Prostate gland (tissue), 2 donors: Measurements from ENCODE around the gene NKD2.
"Not testable (repeated sequence)": the region's sequence is repeated elsewhere in the genome, so short reads cannot be mapped to it uniquely, and the experiment has no call there.

ENCODE experiments used
- POLR2A ChIP-seq: fragments of 450-650 bp; IDR thresholded peaks from one replicate; pipeline ENCODE4 v1.6.1; 2016; ENCODE audit warnings: antibody characterized with exemption, mild to moderate bottlenecking
- POLR2AphosphoS5 ChIP-seq: sonication (generic); formaldehyde crosslinking; IDR thresholded peaks from one replicate; pipeline ENCODE4 v1.6.1; 2017; ENCODE audit warnings: antibody characterized with exemption
- TF ChIP-seq, protein P1 (sequence below), 4 experiments: fragments of 200-600 bp in 2 of 4; fragments of 450-650 bp in 2 of 4; sonication (generic) in 2 of 4; IDR thresholded peaks; 1 replicate in 3 of 4; 2 replicates in 1 of 4; pipeline ENCODE4 v1.5.1; 2016 to 2019; ENCODE audit warnings: antibody characterized with exemption in 4 of 4, mild to moderate bottlenecking in 2 of 4, moderate library complexity in 2 of 4

- TF ChIP-seq, protein P1, sequence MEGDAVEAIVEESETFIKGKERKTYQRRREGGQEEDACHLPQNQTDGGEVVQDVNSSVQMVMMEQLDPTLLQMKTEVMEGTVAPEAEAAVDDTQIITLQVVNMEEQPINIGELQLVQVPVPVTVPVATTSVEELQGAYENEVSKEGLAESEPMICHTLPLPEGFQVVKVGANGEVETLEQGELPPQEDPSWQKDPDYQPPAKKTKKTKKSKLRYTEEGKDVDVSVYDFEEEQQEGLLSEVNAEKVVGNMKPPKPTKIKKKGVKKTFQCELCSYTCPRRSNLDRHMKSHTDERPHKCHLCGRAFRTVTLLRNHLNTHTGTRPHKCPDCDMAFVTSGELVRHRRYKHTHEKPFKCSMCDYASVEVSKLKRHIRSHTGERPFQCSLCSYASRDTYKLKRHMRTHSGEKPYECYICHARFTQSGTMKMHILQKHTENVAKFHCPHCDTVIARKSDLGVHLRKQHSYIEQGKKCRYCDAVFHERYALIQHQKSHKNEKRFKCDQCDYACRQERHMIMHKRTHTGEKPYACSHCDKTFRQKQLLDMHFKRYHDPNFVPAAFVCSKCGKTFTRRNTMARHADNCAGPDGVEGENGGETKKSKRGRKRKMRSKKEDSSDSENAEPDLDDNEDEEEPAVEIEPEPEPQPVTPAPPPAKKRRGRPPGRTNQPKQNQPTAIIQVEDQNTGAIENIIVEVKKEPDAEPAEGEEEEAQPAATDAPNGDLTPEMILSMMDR (IDR thresholded peaks at IDR 0.05), result not testable (repeated sequence)
- not testable (repeated sequence) for TF ChIP-seq POLR2A, POLR2AphosphoS5
Measured at GRCh38 chr5:972575-972974, 36.0 kb upstream of the NKD2 start.
